Hepatocyte (in vitro differentiated cells): ENCODE measurements around the gene MICAL2. TPM values are rescaled to one million over a fixed set of nuclear protein-coding genes. Genes with fewer than 3 reads are reported as not detected.

ENCODE experiments used
- DNase-seq: peaks from one replicate; pipeline ENCODE4 v3.0.0-alpha.2; 2016; ENCODE audit warnings: low spot score
- H2AFZ ChIP-seq: fragments of 200-600 bp; sonication (generic); 2 replicates; pipeline ENCODE4 v1.6.0; 2016; ENCODE audit warnings: antibody characterized with exemption, mild to moderate bottlenecking
- H3K27ac ChIP-seq: fragments of 200-600 bp; sonication (generic); 2 replicates; pipeline ENCODE4 v1.5.1; 2016; ENCODE audit warnings: mild to moderate bottlenecking
- H3K27me3 ChIP-seq: fragments of 200-600 bp; sonication (generic); 2 replicates; pipeline ENCODE4 v1.6.1; 2016
- H3K36me3 ChIP-seq: fragments of 200-600 bp; sonication (generic); replicated peaks from 2 replicates; pipeline ENCODE4 v1.5.1; 2016; ENCODE audit warnings: low read depth; ENCODE audit not compliant: insufficient read depth
- H3K4me1 ChIP-seq: fragments of 200-600 bp; sonication (generic); 2 replicates; pipeline ENCODE4 v1.5.1; 2016; ENCODE audit warnings: mild to moderate bottlenecking, moderate library complexity; ENCODE audit not compliant: insufficient read depth
- H3K4me2 ChIP-seq: fragments of 200-600 bp; sonication (generic); 2 replicates; pipeline ENCODE4 v1.6.0; 2016
- H3K4me3 ChIP-seq: fragments of 200-600 bp; sonication (generic); 2 replicates; pipeline ENCODE4 v1.5.1; 2016; ENCODE audit warnings: mild to moderate bottlenecking
- H3K79me2 ChIP-seq: fragments of 200-600 bp; sonication (generic); 2 replicates; pipeline ENCODE4 v1.6.0; 2017; ENCODE audit warnings: mild to moderate bottlenecking
- H3K9me2 ChIP-seq: fragments of 200-600 bp; sonication (generic); replicated peaks from 2 replicates; pipeline ENCODE4 v1.6.0; 2017; ENCODE audit warnings: mild to moderate bottlenecking; ENCODE audit not compliant: insufficient read depth
- H3K9me3 ChIP-seq: fragments of 200-600 bp; sonication (generic); 2 replicates; pipeline ENCODE4 v1.5.1; 2016; ENCODE audit warnings: low read depth, mild to moderate bottlenecking
- H4K20me1 ChIP-seq: fragments of 200-600 bp; sonication (generic); 2 replicates; pipeline ENCODE4 v1.6.0; 2016; ENCODE audit warnings: mild to moderate bottlenecking; ENCODE audit not compliant: insufficient read depth, poor library complexity, severe bottlenecking
- EZH2 ChIP-seq: fragments of 200-600 bp; sonication (generic); IDR thresholded peaks from 2 replicates; pipeline ENCODE4 v1.6.1; 2016; ENCODE audit warnings: antibody characterized with exemption, mild to moderate bottlenecking, borderline replicate concordance
- EZH2phosphoT487 ChIP-seq: fragments of 200-600 bp; sonication (generic); IDR thresholded peaks from one replicate; pipeline ENCODE4 v1.6.1; 2018; ENCODE audit warnings: antibody characterized with exemption, mild to moderate bottlenecking, low read depth, moderate library complexity; ENCODE audit not compliant: unreplicated experiment, severe bottlenecking
- WGBS: methylation state at CpG from one replicate; pipeline ENCODE4 v1.1.6; 2016; ENCODE audit warnings: low lambda C conversion rate; ENCODE audit errors: missing lambda C conversion rate; 5-methylcytosine and 5-hydroxymethylcytosine counted together
- polyA plus RNA-seq: library from polyadenylated mRNA; unstranded; fragments of >200 nt; fragmentation: Nextera tagmentation; extraction: Ambion mirVana; gene quantifications from 2 replicates; pipeline ENCODE4 v1.2.1, GENCODE V29; 2016
- total RNA-seq: library from RNA; depleted of rRNA; stranded (reverse); fragments of >200 nt; gene quantifications from 2 replicates; pipeline ENCODE4 v1.2.3, GENCODE V29; 2014
- TF ChIP-seq, protein P1 (sequence below): fragments of 200-600 bp; sonication (generic); IDR thresholded peaks from 2 replicates; pipeline ENCODE4 v1.5.1; 2016; ENCODE audit warnings: antibody characterized with exemption, mild to moderate bottlenecking; ENCODE audit not compliant: poor library complexity

Gene MICAL2
- total and polyA plus RNA-seq, 2 experiments from 2014 or later: 36.8 to 56.0 TPM

DNA sequence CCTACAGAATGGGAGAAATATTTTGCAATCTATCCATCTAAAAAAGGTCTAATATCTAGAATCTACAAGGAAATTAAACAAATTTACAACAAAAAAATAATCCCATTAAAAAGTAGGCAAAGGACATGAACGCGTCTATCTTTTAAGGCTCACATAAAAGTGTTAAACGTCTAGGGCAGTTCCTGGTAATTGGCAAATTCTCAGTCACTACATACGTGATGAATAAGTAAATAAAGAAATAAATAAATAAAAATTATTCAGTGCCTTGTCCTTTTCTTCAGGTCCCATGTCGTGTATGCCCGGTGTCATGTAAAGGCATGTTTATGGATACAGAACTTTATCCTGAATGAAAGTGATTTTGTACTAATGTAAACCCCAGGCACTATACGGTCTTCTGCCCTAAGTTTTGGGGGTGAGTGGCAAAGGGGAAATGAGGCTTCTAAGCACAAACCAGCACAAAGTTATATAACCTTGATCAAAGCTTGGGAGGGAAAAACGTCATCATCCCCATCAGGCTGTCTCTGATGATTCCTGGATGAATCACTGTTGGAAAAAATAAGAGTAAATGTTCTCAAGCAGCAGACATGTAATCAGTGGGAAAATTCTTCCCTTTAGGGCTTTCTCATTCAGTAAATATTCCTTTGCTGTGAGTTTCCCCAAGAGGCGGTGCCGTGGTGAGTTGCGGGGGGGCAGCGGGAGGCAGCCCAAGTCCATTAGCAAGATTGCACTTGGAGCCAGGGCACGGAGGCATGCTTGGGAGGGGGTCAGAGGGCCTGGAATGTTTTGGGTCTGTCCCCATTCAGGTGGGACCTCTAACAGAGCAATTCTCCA, 30.4 kb upstream of the MICAL2 start:
- no peak overlapping the region for H3K4me3 ChIP-seq
- H3K79me2 ChIP-seq: no peaks in the 10 kb centered on the region
- H2AFZ ChIP-seq: no peak overlapping the region
- H3K27me3 ChIP-seq: no peaks in the 10 kb centered on the region
- 37% methylated on average over 13 of the region's 13 CpGs for WGBS
- H3K4me2 ChIP-seq: peak overlapping the region; percentile 58
- H3K27ac ChIP-seq: peak overlapping the region; percentile 82
- H3K4me1 ChIP-seq: no peaks in the 10 kb centered on the region
- peak; percentile 85 for DNase-seq
- TF ChIP-seq, protein P1, sequence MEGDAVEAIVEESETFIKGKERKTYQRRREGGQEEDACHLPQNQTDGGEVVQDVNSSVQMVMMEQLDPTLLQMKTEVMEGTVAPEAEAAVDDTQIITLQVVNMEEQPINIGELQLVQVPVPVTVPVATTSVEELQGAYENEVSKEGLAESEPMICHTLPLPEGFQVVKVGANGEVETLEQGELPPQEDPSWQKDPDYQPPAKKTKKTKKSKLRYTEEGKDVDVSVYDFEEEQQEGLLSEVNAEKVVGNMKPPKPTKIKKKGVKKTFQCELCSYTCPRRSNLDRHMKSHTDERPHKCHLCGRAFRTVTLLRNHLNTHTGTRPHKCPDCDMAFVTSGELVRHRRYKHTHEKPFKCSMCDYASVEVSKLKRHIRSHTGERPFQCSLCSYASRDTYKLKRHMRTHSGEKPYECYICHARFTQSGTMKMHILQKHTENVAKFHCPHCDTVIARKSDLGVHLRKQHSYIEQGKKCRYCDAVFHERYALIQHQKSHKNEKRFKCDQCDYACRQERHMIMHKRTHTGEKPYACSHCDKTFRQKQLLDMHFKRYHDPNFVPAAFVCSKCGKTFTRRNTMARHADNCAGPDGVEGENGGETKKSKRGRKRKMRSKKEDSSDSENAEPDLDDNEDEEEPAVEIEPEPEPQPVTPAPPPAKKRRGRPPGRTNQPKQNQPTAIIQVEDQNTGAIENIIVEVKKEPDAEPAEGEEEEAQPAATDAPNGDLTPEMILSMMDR: no peak
- H3K9me3 ChIP-seq: no peaks in the 10 kb centered on the region
- no peaks in the 10 kb centered on the region for H3K9me2 ChIP-seq
- no peaks in the 10 kb centered on the region for H3K36me3 ChIP-seq
- H4K20me1 ChIP-seq: no peaks in the 10 kb centered on the region

DNA sequence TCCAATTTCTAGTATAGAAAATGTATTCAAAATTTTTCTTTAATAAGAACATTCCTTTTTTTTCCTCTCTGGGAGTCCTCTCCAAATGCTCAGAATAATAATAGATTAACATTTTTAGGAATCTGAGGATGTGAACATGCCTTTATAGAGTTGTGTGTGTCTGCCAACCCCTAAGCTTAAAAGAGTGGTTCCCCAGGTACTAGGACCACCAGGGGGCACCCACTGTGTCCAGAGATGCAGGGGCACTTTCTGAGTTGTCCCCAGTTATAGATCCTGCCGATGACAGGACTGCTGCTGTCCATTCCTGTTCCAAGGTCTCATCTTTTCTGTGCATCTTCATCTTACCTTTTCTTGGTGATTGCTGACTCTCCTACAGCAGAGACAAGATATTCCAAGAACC, 27.0 kb upstream of the MICAL2 start:
- Histone ChIP-seq H3K4me1 (peaks cover 23% of the 10 kb centered on the region), H3K9me2 (no peaks in the 10 kb centered on the region), H3K9me3 (no peaks in the 10 kb centered on the region), H2AFZ (no peak overlapping the region), H3K79me2 (no peaks in the 10 kb centered on the region), H3K36me3 (no peaks in the 10 kb centered on the region), H3K27me3 (no peaks in the 10 kb centered on the region), H4K20me1 (no peaks in the 10 kb centered on the region), H3K27ac (no peak overlapping the region), H3K4me2 (no peak overlapping the region), H3K4me3 (no peak overlapping the region)
- no peak for DNase-seq
- TF ChIP-seq, protein P1: no peak
- no peak for TF ChIP-seq EZH2phosphoT487
- no peak for TF ChIP-seq EZH2
- 94% methylated on average over 1 of the region's 1 CpG for WGBS

DNA sequence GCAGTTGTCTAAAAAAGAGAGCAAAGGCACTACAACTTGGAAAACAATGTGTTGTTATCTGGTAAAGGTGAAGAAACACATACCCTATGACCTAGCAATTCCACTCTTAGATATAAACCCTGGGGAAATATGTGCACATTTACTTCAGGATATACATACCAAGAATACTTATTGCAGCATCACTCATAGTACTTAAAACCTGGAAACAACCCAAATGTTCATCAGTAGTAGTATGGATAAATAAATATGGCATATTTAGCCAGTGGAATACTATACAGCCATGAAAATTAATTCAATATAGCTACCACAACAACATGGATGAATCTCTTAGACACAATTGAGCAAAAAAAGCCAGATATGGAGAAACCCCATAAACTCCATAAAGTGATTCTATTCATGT, 26.1 kb upstream of the MICAL2 start:
- no peak for DNase-seq
- Histone ChIP-seq H3K27ac (no peak overlapping the region), H3K9me2 (no peaks in the 10 kb centered on the region), H3K27me3 (no peaks in the 10 kb centered on the region), H2AFZ (no peak overlapping the region), H3K4me3 (no peak overlapping the region), H4K20me1 (no peaks in the 10 kb centered on the region), H3K4me1 (peaks cover 23% of the 10 kb centered on the region), H3K36me3 (no peaks in the 10 kb centered on the region), H3K79me2 (no peaks in the 10 kb centered on the region), H3K9me3 (no peaks in the 10 kb centered on the region), H3K4me2 (no peak overlapping the region)
- TF ChIP-seq, protein P1: no peak
- no peak for TF ChIP-seq EZH2phosphoT487
- no peak for TF ChIP-seq EZH2
